Upper lobe of left lung (tissue), 6 donors: ENCODE measurements around the gene XKR7. TPM values are rescaled to one million over a fixed set of nuclear protein-coding genes. Genes with fewer than 3 reads are reported as not detected.

Experiments
- ATAC-seq, 2 donors: fragments of 200-7000 bp; cut with Tn5 transposase; one replicate each; pipeline ENCODE4 v1.9.1; 2022; ENCODE audit warnings: mild to moderate bottlenecking in 2 of 2, moderate library complexity in 2 of 2; ENCODE audit not compliant: low FRiP score in 2 of 2
- DNase-seq, 2 donors: peaks; one replicate each; pipeline ENCODE4 v3.0.0-alpha.2; 2019 to 2020
- H3K27ac ChIP-seq, 4 donors: fragments of 200-600 bp; sonication (generic); one replicate each; pipeline ENCODE4 v1.5.1; 2016 to 2019
- H3K27me3 ChIP-seq, 4 donors: fragments of 200-600 bp; sonication (generic); one replicate each; pipeline ENCODE4 v1.5.1; 2017 to 2019
- H3K36me3 ChIP-seq, 4 donors: fragments of 200-600 bp; sonication (generic); one replicate each; pipeline ENCODE4 v1.5.1; 2016 to 2019
- H3K4me1 ChIP-seq, 4 donors: fragments of 200-600 bp; sonication (generic); one replicate each; pipeline ENCODE4 v1.5.1; 2018 to 2019
- H3K4me3 ChIP-seq, 4 donors: fragments of 200-600 bp; sonication (generic); one replicate each; pipeline ENCODE4 v1.5.1; 2017 to 2019; ENCODE audit warnings: mild to moderate bottlenecking in 2 of 4, moderate library complexity in 1 of 4
- H3K9me3 ChIP-seq, 4 donors: fragments of 200-600 bp; sonication (generic); one replicate each; pipeline ENCODE4 v1.5.1; 2018 to 2019
- CTCF ChIP-seq, 6 experiments: fragments of 450-650 bp in 4 of 6; fragments of 200-600 bp in 2 of 6; sonication (generic) in 2 of 6; IDR thresholded peaks; one replicate each; pipeline ENCODE4 v1.5.1; 2016 to 2019; ENCODE audit warnings: antibody characterized with exemption in 6 of 6
- EP300 ChIP-seq, 4 donors: sonication (generic); formaldehyde crosslinking; IDR thresholded peaks; one replicate each; pipeline ENCODE4 v1.5.1; 2017; ENCODE audit warnings: antibody characterized with exemption in 4 of 4, control low read depth in 2 of 4
- POLR2A ChIP-seq, 4 donors: fragments of 450-650 bp; IDR thresholded peaks; one replicate each; pipeline ENCODE4 v1.5.1; 2016 to 2017; ENCODE audit warnings: antibody characterized with exemption in 4 of 4, mild to moderate bottlenecking in 2 of 4
- POLR2AphosphoS5 ChIP-seq, 2 donors: sonication (generic); formaldehyde crosslinking; IDR thresholded peaks; one replicate each; pipeline ENCODE4 v1.5.1; 2017; ENCODE audit warnings: antibody characterized with exemption in 2 of 2
- WGBS, 2 donors: methylation state at CpG; one replicate each; pipeline ENCODE4 v1.1.5; 2017 to 2018; 5-methylcytosine and 5-hydroxymethylcytosine counted together
- total RNA-seq, 6 donors: library from RNA; depleted of rRNA in 4 of 6; stranded (reverse); fragments of >200 nt in 4 of 6; gene quantifications; one replicate each; pipeline versions ENCODE4 v1.1.0 to v1.2.1, GENCODE V29; 2016 to 2021
- donor health status: DM: no; HTN: no; CAD: no; lungs with moderate emphysema.
- donor health status: DM: no; HTN: yes; CAD: no; lungs with severe emphysema.

Gene XKR7
- total RNA-seq, 6 donors from 2014 or later: under 0.01 to 0.07 (median 0.06) TPM; not detected in 3

GRCh38 chr20:31988430-31989015, 20.6 kb downstream of the XKR7 start:
- H3K9me3 ChIP-seq: no peaks in the 10 kb centered on the region
- TF ChIP-seq POLR2AphosphoS5 (IDR thresholded peaks at IDR 0.05) (no peak), CTCF (IDR thresholded peaks at IDR 0.05) (no peak), POLR2A (IDR thresholded peaks at IDR 0.05) (no peak)
- ATAC-seq: no peak
- no peaks in the 10 kb centered on the region for H3K36me3 ChIP-seq
- no peaks in the 10 kb centered on the region for H3K4me1 ChIP-seq
- 84 to 94% methylated on average over 5 of the region's 5 CpGs for WGBS, 2 donors
- H3K27ac ChIP-seq: no peak overlapping the region
- DNase-seq: no peak
- no peak overlapping the region for H3K4me3 ChIP-seq
- H3K27me3 ChIP-seq: no peaks in the 10 kb centered on the region

- no peak for ATAC-seq
- no peak overlapping the region for H3K27ac ChIP-seq
- TF ChIP-seq CTCF (IDR thresholded peaks at IDR 0.05) (no peak), EP300 (IDR thresholded peaks at IDR 0.05) (no peak)
These were observed 21.2 kb downstream of the XKR7 start for GRCh38 chr20:31989030-31989645.

GRCh38 chr20:31990641-31991338, 22.8 kb downstream of the XKR7 start:
- Histone ChIP-seq H3K27me3 (peaks cover 0 to 7% (median 3%) of the 10 kb centered on the region in 4 donors), H3K27ac (no peak overlapping the region), H3K9me3 (no peaks in the 10 kb centered on the region), H3K4me3 (no peak overlapping the region), H3K4me1 (peaks cover 0 to 6% (median 2%) of the 10 kb centered on the region in 4 donors), H3K36me3 (no peaks in the 10 kb centered on the region)
- no peak for DNase-seq
- 64 to 81% methylated on average over 4 to 6 of the region's 6 CpGs for WGBS, 2 donors
- peak in 1 of 2 donors; percentile 22 for ATAC-seq
- TF ChIP-seq CTCF (IDR thresholded peaks at IDR 0.05) (no peak), POLR2A (IDR thresholded peaks at IDR 0.05) (no peak), EP300 (IDR thresholded peaks at IDR 0.05) (no peak), POLR2AphosphoS5 (IDR thresholded peaks at IDR 0.05) (no peak)

More at GRCh38 chr20:31989030-31989645, 21.2 kb downstream of the XKR7 start:
- H3K9me3 ChIP-seq: no peaks in the 10 kb centered on the region
- no peaks in the 10 kb centered on the region for H3K36me3 ChIP-seq
- WGBS, 2 donors: 72 to 76% methylated on average over 8 of the region's 8 CpGs
- no peak overlapping the region for H3K4me3 ChIP-seq
- H3K4me1 ChIP-seq: no peaks in the 10 kb centered on the region
- no peaks in the 10 kb centered on the region for H3K27me3 ChIP-seq
- no peak for DNase-seq

GRCh38 chr20:31991339-31991705, 23.4 kb downstream of the XKR7 start:
- H3K4me1 ChIP-seq: peaks cover 0 to 6% (median 2%) of the 10 kb centered on the region in 4 donors
- peaks cover 0 to 7% (median 3%) of the 10 kb centered on the region in 4 donors for H3K27me3 ChIP-seq
- TF ChIP-seq POLR2A (IDR thresholded peaks at IDR 0.05): no peak
- no peak for TF ChIP-seq CTCF (IDR thresholded peaks at IDR 0.05)
- TF ChIP-seq EP300 (IDR thresholded peaks at IDR 0.05): no peak
- no peak for TF ChIP-seq POLR2AphosphoS5 (IDR thresholded peaks at IDR 0.05)
- 64 to 78% methylated on average over 1 of the region's 1 CpG for WGBS, 2 donors
- H3K36me3 ChIP-seq: no peaks in the 10 kb centered on the region
- H3K9me3 ChIP-seq: no peaks in the 10 kb centered on the region
- no peak overlapping the region for H3K27ac ChIP-seq
- ATAC-seq (no peak), DNase-seq (no peak)
- no peak overlapping the region for H3K4me3 ChIP-seq
